ENCODE data around the gene SYAP1. TPM values are rescaled to one million over a fixed set of nuclear protein-coding genes. Genes with fewer than 3 reads are reported as not detected.
A peak's percentile ranks its signal among the peaks of the same experiment; 100 is the strongest.

The SYAP1 gene
- total RNA-seq, 1 experiment from 2014 or later, result 34.6 TPM

- Histone ChIP-seq H3K27me3 (replicated peaks) (no peaks in the 10 kb centered on the region), H3K36me3 (no peaks in the 10 kb centered on the region), H3K4me3 (no peak overlapping the region), H3K4me1 (replicated peaks) (no peaks in the 10 kb centered on the region), H3K9me3 (replicated peaks) (no peaks in the 10 kb centered on the region), H3K27ac (no peak overlapping the region)
- DNase-seq (ENCODE audit: low read depth in 1 of 2, low spot score in 2 of 2), result no peak
These were observed 78.4 kb downstream of the SYAP1 start for GRCh38 chrX:16797841-16798240.

DNA sequence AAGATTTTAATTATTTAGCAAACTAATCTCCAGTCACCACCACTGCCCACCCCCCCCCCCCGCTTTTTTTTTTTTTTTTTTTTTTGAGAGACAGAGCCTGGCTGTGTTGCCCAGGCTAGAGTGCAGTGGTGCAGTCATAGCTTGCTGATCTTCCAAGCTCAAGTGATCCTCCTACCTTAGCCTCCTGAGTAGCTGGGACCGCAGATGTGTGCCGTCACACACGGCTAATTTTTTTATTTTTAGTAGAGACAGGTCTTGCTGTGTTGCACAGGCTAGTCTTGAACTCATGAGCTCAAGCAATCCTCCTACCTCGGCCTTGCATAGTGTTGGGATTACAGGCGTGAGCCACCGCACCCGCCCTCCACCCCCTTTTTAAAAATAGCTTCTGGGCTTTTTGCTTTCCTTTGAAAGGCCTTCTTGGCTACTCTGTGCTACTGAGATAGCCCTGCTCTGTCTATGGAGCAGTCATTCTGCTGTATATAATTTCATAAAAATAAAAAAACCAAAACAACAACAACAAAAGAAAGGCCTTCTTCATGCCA is 85.6 kb downstream of the SYAP1 start:
- no peak overlapping the region for H3K4me3 ChIP-seq
- H3K9me3 ChIP-seq (replicated peaks), result no peaks in the 10 kb centered on the region
- H3K27ac ChIP-seq, result no peak overlapping the region
- no peak for DNase-seq (ENCODE audit: low read depth in 1 of 2, low spot score in 2 of 2)
- H3K4me1 ChIP-seq (replicated peaks), result no peaks in the 10 kb centered on the region
- no peaks in the 10 kb centered on the region for H3K27me3 ChIP-seq (replicated peaks)
- no peaks in the 10 kb centered on the region for H3K36me3 ChIP-seq

DNA sequence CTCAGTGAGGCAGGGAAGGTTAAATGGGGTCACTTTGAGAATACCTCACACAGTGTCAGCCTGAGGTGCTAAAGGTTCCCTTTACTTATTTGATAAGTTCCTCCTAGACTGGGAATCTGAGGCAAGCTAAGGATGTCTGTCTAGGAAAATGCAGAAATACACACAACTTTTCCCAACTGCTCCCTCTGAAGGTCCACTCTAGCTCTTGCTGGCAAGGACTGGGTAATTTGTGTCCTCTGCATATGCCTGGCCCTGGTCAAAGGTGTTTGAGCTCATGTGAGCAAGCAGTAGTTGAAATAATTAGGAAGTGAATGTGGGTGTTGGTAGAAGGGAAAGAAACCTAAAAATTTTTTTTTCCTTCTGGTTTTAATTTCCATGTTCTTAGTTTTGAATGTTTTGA is 88.1 kb downstream of the SYAP1 start:
- Histone ChIP-seq H3K4me3 (no peak overlapping the region), H3K9me3 (replicated peaks) (no peaks in the 10 kb centered on the region), H3K27ac (no peak overlapping the region), H3K36me3 (no peaks in the 10 kb centered on the region), H3K4me1 (replicated peaks) (no peaks in the 10 kb centered on the region), H3K27me3 (replicated peaks) (no peaks in the 10 kb centered on the region)
- no peak for DNase-seq (ENCODE audit: low read depth in 1 of 2, low spot score in 2 of 2)

DNA sequence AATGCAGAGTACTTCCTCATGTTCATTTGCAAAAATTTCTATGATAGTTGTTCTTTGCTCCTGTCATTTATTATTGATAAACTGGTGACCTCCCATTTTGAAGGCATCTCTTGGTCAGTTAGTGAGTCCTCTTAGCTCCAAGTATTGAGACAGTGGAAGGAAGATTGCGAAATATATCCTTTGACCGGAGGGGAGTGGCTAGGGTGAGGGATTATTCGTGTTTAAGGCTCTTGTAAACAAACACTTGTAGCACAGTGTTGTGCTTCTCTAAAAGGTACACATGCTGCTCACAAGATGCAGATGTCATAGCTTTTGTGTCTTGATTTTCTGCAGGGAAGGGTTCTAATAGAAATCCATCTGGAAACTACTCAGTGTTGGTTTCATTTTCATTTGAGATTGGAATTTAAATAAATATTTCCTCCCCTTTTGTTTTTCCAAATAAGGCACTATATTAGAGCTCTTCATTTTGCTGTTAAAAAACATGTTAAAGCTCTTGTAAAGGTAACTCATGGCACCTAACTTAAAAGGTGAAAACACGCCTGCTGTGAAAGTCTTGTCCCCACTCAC is 88.6 kb downstream of the SYAP1 start:
- Histone ChIP-seq H3K4me3 (peak overlapping the region; percentile 16), H3K36me3 (no peaks in the 10 kb centered on the region), H3K27me3 (replicated peaks) (no peaks in the 10 kb centered on the region), H3K9me3 (replicated peaks) (no peaks in the 10 kb centered on the region), H3K4me1 (replicated peaks) (no peaks in the 10 kb centered on the region), H3K27ac (no peak overlapping the region)
- no peak for DNase-seq (ENCODE audit: low read depth in 1 of 2, low spot score in 2 of 2)

- Histone ChIP-seq H3K36me3 (no peaks in the 10 kb centered on the region), H3K27ac (no peak overlapping the region), H3K27me3 (replicated peaks) (no peaks in the 10 kb centered on the region), H3K4me3 (no peak overlapping the region), H3K4me1 (replicated peaks) (no peaks in the 10 kb centered on the region), H3K9me3 (replicated peaks) (no peaks in the 10 kb centered on the region)
- no peak for DNase-seq (ENCODE audit: low read depth in 1 of 2, low spot score in 2 of 2)
These were observed 95.2 kb downstream of the SYAP1 start for GRCh38 chrX:16814597-16814996.

Other genes starting within 250 kb of the SYAP1 start
- gene S100G, start 69.5 kb upstream of the SYAP1 start, total RNA-seq (2014; rRNA removed; shearing (Covaris generic)), result not detected in 2 replicates
- gene CTPS2, start 6.9 kb upstream of the SYAP1 start, total RNA-seq (2014; rRNA removed; shearing (Covaris generic)), result 4.6 and 8.4 TPM in 2 replicates
- 5.1 and 6.2 TPM in 2 replicates for gene TXLNG, start 66.9 kb downstream of the SYAP1 start, total RNA-seq (2014; rRNA removed; shearing (Covaris generic))
- gene RBBP7, start 150.8 kb downstream of the SYAP1 start, total RNA-seq (2014; rRNA removed; shearing (Covaris generic)), result 175 and 198 TPM in 2 replicates
- 0.44 and 1.8 TPM in 2 replicates for gene REPS2, start 227.0 kb downstream of the SYAP1 start, total RNA-seq (2014; rRNA removed; shearing (Covaris generic))

Data from SJSA1 (cell line).